Stimulated activated CD8-positive, alpha-beta memory T cell treated with anti-CD3 and anti-CD28 coated beads, Interleukin-2, amount 100 ng/mL, for 48 hours (primary cell): ENCODE data around the gene TTC34.

Source experiments
- DNase-seq, 2 donors: peaks; one replicate each; pipeline ENCODE4 v3.0.0-alpha.2; 2020; ENCODE audit warnings: low read depth in 2 of 2

The TTC34 gene, protein sequence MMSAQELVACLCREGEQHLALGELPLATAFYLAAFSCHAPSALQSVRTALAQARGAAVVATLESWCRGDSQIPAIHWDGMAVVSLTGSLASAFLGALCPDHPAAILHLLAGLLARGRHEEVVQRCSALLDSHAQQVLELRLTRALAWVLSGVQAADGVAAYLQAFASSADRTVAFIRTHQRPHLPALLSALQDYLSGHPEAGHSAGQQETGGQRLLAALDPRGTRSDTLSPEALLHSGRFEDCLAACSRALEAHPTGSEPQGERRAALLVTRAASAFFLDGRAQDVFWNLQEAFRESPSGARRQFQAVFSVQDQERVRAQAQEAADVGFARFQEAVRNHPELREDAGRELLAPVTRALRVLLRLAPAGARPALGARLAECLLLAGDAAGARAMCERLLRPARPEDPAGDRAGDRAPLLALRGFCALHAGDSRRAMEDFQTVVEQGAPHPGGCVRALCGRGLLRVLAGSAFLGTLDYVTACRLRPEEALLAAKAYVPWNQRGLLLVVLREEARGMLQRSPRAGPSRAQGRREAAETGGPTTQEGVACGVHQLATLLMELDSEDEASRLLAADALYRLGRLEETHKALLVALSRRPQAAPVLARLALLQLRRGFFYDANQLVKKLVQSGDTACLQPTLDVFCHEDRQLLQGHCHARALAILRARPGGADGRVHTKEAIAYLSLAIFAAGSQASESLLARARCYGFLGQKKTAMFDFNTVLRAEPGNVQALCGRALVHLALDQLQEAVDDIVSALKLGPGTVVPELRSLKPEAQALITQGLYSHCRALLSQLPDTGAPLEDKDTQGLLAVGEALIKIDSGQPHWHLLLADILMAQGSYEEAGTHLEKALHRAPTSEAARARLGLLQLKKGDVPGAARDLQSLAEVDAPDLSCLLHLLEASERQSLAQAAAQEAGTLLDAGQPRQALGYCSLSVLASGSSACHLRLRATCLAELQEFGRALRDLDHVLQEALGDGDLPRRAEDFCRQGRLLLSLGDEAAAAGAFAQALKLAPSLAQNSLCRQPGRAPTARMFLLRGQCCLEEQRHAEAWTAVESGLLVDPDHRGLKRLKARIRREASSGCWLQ

GRCh38 chr1:2801535-2802291, at the start of gene TTC34:
TTC34 (minus strand) TSS chr1:2801693; CDS start chr1:2800827, 866 bp downstream.
- DNase-seq = peak; percentile 39 to 41

GRCh38 chr1:2850502-2850901, 49.0 kb upstream of the TTC34 start:
- DNase-seq = no peak

GRCh38 chr1:2848006-2848670, 46.6 kb upstream of the TTC34 start:
- no peak for DNase-seq

DNA sequence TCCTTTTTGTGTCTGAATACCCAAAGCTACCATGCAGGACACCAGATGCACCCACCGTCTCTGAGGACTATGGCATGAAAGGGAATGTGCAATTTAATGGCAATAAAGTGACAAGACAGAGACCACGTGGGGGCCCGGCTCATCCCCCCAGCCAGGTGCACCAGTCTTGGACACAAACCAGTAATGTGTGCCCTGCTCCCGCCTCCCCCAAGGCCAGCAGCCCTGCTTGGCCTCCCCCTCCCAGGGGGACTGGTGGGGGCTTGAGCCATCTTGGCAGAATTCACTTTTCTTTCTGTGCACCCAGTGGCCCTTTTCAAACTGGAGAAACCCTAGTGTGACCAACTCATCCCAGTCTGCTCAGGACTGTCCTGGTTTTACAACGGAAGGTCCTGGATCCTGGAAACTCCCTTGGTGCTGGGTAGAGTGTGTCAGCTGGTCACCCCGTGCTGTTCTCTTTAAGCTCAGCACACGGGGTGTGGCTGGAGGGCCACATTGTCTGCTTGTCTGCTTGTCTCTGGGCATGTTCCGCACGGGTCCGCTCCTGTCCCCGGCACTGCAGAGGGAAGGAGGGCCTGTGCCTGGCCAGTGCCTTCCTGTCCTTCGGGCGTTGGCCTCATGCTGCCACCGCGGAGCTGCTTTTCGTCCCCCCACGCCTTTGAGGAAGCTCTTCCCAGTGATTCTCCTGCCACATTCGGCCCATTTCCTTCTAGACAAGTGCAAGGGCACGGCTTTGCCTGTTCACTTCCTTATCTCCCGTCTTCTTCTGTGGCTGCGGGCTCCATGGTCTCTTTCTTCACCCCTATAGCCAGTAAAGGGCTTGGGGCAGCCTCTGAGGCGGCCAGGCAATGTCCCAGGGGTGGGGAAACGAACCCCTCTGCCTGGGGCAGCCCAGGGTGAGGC, 45.8 kb upstream of the TTC34 start:
- DNase-seq = no peak

GRCh38 chr1:2845869-2846268, 44.4 kb upstream of the TTC34 start:
- DNase-seq = no peak

GRCh38 chr1:2840036-2840809, 38.7 kb upstream of the TTC34 start:
- peak; percentile 39 to 41 for DNase-seq

- DNase-seq = no peak
Observed at GRCh38 chr1:2837823-2838222, 36.3 kb upstream of the TTC34 start.

GRCh38 chr1:2837316-2837715, 35.8 kb upstream of the TTC34 start:
- DNase-seq = no peak

- DNase-seq = no peak
Observed at GRCh38 chr1:2836333-2836970, 35.0 kb upstream of the TTC34 start.

DNA sequence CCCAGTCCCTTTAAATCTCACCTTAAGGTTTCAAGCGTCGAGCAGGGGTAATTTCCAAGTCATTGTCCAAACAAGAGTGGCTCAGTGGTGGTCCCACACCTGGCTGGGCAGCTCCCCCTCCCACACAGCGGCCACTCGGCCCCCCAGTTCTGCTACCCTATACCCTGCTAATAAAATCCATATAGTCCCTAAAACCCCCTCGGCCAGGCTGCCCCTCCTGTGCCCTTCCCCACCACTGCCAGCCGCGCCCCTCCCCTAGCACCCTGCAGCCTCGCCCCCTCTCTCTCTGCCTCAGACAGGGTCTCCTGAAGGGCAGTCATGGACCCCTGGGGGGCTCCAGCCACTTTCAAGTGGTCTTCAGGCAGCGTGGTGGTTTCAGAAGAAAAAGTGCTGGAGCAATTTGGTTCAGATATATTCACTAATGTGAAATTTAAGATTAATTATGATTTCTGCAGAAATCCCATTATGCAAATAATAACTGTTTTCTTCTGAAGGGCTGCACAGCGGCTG, 34.2 kb upstream of the TTC34 start:
- no peak for DNase-seq

DNA sequence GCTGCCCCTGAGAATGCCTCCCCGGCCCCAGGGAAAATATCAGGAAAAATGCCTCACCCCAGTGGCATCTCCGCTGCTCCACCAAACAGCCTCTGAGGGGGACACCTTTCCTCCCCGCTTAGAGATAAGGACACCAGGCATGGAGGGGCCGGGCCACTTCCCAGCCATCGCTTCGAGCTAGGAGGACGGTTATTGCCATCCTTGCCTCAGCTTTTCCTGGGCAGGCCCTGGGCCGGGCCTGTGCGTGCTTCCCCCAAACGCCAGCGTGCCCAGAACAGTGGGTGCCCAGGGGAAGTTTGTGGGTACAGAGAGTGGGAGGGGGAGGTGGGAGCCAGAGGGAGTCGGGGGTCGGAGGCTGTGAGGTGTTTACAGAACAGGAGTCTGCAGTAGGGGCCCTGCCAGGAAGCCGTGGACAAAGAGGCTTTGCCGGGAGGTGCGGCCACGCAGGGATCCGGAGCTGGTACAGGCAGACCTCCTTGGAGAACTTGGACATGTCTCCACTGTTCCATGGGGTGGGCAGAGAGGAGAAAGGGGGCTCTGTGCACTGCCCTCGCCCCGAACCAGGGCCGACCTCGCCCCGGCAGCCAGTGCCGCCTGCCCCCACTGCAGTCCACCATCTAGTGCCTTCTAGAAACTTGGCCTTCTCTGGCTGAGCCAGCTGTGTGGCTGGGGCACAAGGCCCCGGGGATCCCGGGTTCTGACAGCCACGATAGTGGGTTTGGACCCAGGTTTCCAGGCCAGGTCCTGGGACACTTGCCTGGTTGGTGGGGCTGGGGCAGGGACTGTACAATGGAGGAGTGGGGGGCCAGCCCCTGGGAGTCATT, 33.5 kb upstream of the TTC34 start:
- DNase-seq = no peak

DNA sequence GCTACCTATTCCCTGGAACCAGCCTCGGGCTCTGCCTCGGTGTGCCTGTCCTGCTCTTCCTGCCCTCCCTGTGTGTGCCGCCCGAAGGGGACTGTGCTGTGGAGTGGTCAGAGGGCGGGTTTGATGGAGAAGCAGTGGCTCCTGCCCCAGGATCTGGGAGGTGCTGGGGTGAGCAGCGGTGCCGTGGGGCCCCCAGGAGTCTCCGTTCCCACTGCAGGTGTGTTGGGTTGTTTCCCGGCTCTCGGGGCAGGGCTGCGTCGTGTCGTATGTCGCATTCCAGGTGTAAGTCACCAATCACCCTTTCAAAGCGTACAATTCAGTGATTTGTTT, 32.6 kb upstream of the TTC34 start:
- DNase-seq = no peak

- DNase-seq = no peak
Observed at GRCh38 chr1:2833454-2834145, 32.1 kb upstream of the TTC34 start.

- no peak for DNase-seq
Observed at GRCh38 chr1:2832506-2833453, 31.3 kb upstream of the TTC34 start.

DNA sequence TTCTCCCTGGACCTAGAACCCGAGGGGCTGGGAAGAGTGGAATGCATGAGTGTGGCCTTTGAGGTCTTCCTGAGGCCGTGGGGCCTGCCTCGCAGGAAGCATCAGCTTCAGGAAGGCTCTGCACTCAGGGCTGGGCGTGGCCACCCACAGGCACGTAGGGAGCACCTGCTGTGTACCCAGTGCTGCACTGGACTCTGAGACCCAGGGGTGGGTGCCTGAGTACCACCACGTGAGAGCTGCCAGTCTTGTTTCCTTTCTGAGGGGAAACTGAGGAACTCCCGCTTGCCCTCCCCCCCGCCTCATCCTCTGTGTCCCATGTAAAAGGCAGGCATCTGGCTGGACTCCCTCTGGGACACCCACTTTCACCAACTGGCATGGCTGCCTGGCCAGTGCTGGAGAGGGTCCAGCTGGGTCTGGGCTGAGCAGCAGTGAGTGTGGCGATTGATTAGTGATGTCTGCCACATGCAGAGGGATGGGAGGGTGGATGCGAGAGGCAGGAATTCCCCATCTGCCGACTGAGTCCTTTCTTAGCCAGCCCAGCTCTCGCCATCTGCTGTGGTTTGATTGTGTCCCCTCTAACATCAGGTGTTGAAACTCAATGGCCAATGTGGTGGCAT, 30.2 kb upstream of the TTC34 start:
- no peak for DNase-seq
